HAP-1 (cell line): ENCODE data around the gene ATAT1.

Experiments used
- DNase-seq, 2 experiments: peaks; one replicate each; pipeline ENCODE4 v3.0.0-alpha.2; 2016 to 2020; ENCODE audit warnings: low spot score in 2 of 2
- H3K27me3 ChIP-seq: fragments of 250-450 bp; sonication (Bioruptor Pico); 2 replicates; pipeline ENCODE4 v1.5.1; 2020; ENCODE audit warnings: low read depth, mild to moderate bottlenecking, moderate library complexity
- H3K36me3 ChIP-seq: fragments of 250-450 bp; sonication (Bioruptor Pico); replicated peaks from 2 replicates; pipeline ENCODE4 v1.5.1; 2020; ENCODE audit warnings: mild to moderate bottlenecking
- H3K4me1 ChIP-seq: fragments of 250-450 bp; sonication (Bioruptor Pico); 2 replicates; pipeline ENCODE4 v1.5.1; 2020; ENCODE audit warnings: mild to moderate bottlenecking
- H3K4me3 ChIP-seq: fragments of 250-450 bp; sonication (Bioruptor Pico); 2 replicates; pipeline ENCODE4 v1.5.1; 2020; ENCODE audit warnings: mild to moderate bottlenecking, moderate library complexity
- H3K9me3 ChIP-seq: fragments of 250-450 bp; sonication (Bioruptor Pico); 2 replicates; pipeline ENCODE4 v1.5.1; 2020; ENCODE audit warnings: mild to moderate bottlenecking, moderate library complexity
- in situ Hi-C: fragments of 300-500 bp; cut with MboI; formaldehyde crosslinking; loops from 3 replicates; pipeline ENCODE4 v1.14.3; 2020; ENCODE audit warnings: low sequenced_read_pairs, inconsistent platforms, mixed read lengths

ATAT1 gene

GRCh38 chr6:30601815-30602641 is 24.6 kb upstream of the ATAT1 start:
- no peak overlapping the region for H3K4me3 ChIP-seq
- no peaks in the 10 kb centered on the region for H3K9me3 ChIP-seq
- H3K36me3 ChIP-seq: peaks cover 70% of the 10 kb centered on the region
- in situ Hi-C loops: no loop called here
- no peaks in the 10 kb centered on the region for H3K27me3 ChIP-seq
- H3K4me1 ChIP-seq: no peaks in the 10 kb centered on the region
- no peak for DNase-seq

DNA sequence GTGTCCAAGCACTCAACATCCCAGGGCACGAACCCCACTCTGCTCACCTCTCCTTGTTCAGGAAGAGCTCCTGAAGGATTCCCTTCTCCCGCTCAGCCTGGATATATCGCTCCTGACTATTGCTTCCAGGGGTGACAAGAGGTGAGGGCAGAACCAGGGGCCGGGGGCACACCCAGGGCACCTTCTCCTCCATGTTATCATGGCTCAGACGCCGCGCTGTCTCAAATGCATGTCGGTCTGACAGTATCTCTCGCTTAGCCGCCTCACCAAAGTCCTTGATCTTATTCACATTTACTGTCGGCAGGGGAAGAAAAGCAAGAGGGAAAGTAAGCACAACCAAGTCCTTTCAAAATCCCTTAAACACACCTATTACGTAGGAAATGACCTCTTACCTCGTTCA is 22.7 kb upstream of the ATAT1 start:
- peaks cover 90% of the 10 kb centered on the region for H3K36me3 ChIP-seq
- H3K4me3 ChIP-seq: no peak overlapping the region
- in situ Hi-C loops: no loop called here

GRCh38 chr6:30610065-30610464 is 16.6 kb upstream of the ATAT1 start:
- in situ Hi-C loops: no loop called here
- H3K4me3 ChIP-seq: no peak overlapping the region
- H3K27me3 ChIP-seq: no peaks in the 10 kb centered on the region
- H3K9me3 ChIP-seq: no peaks in the 10 kb centered on the region
- peaks cover 27% of the 10 kb centered on the region for H3K4me1 ChIP-seq
- H3K36me3 ChIP-seq: peaks cover 89% of the 10 kb centered on the region
- no peak for DNase-seq

More for the DNA sequence above, 22.7 kb upstream of the ATAT1 start:
- Histone ChIP-seq H3K4me1 (no peaks in the 10 kb centered on the region), H3K27me3 (no peaks in the 10 kb centered on the region), H3K9me3 (no peaks in the 10 kb centered on the region)
- no peak for DNase-seq

- in situ Hi-C loops: no loop called here
- no peaks in the 10 kb centered on the region for H3K9me3 ChIP-seq
- H3K27me3 ChIP-seq: no peaks in the 10 kb centered on the region
- DNase-seq: no peak
- H3K4me1 ChIP-seq: peaks cover 27% of the 10 kb centered on the region
- peaks cover 81% of the 10 kb centered on the region for H3K36me3 ChIP-seq
- no peak overlapping the region for H3K4me3 ChIP-seq
Measured at GRCh38 chr6:30611150-30611855, 15.4 kb upstream of the ATAT1 start.

GRCh38 chr6:30611856-30612194 is 14.8 kb upstream of the ATAT1 start:
- no peak for DNase-seq
- peaks cover 81% of the 10 kb centered on the region for H3K36me3 ChIP-seq
- no peaks in the 10 kb centered on the region for H3K9me3 ChIP-seq
- in situ Hi-C loops: no loop called here
- H3K4me3 ChIP-seq: no peak overlapping the region
- H3K27me3 ChIP-seq: no peaks in the 10 kb centered on the region
- peaks cover 27% of the 10 kb centered on the region for H3K4me1 ChIP-seq

- H3K9me3 ChIP-seq: no peaks in the 10 kb centered on the region
- no peak for DNase-seq
- H3K4me1 ChIP-seq: peaks cover 27% of the 10 kb centered on the region
- no peaks in the 10 kb centered on the region for H3K27me3 ChIP-seq
- peaks cover 79% of the 10 kb centered on the region for H3K36me3 ChIP-seq
- H3K4me3 ChIP-seq: no peak overlapping the region
- in situ Hi-C loops: no loop called here
Measured at GRCh38 chr6:30612213-30612612, 14.5 kb upstream of the ATAT1 start.

GRCh38 chr6:30612687-30613248 is 13.9 kb upstream of the ATAT1 start:
- in situ Hi-C loops: no loop called here
- H3K9me3 ChIP-seq: no peaks in the 10 kb centered on the region
- peaks cover 27% of the 10 kb centered on the region for H3K4me1 ChIP-seq
- no peaks in the 10 kb centered on the region for H3K27me3 ChIP-seq
- DNase-seq: no peak
- H3K4me3 ChIP-seq: no peak overlapping the region
- H3K36me3 ChIP-seq: peaks cover 74% of the 10 kb centered on the region

- no peak for DNase-seq
- Histone ChIP-seq H3K27me3 (no peaks in the 10 kb centered on the region), H3K4me3 (no peak overlapping the region), H3K9me3 (no peaks in the 10 kb centered on the region), H3K36me3 (peaks cover 67% of the 10 kb centered on the region), H3K4me1 (peaks cover 27% of the 10 kb centered on the region)
- in situ Hi-C loops: no loop called here
Measured at GRCh38 chr6:30613251-30614043, 13.2 kb upstream of the ATAT1 start.

DNA sequence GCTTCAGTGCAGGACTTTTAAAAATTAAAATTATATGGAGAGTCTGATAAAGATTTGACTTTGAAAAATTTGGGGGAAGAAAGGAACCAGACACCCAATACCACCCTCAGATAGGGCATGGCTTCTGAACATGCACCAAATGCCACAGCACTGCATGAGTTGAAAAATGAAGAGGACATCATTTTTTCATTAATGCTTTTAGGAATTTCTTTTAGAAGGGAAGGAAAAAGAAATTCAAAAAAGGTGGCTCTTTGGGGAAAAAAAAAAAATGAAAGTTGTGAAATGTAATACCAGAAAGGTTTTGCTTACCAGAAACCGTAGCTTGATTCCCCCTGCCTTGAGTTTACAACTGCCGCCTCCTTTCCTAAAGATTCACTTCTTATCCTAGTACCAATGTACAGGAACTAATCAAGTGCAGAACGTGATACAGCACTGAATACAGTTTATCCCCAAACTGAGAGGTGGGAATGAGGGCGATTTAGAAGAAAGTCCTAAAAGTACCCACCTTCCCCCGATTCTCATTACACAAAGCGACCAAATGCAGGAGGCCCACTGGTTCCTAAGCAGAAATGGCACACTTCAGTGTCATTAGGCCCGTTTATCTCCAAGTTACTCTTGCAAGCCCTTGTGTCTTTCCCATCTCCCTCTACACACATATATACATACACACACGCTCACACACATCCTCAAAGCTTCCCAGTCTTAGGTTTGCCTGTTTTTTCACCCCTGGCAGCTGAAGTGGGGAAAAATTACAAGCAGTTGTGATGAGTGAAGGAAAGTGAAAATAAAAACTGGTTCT is 12.4 kb upstream of the ATAT1 start:
- DNase-seq: no peak
- Histone ChIP-seq H3K27me3 (no peaks in the 10 kb centered on the region), H3K4me3 (peak overlapping the region; percentile 99), H3K4me1 (peaks cover 32% of the 10 kb centered on the region), H3K9me3 (no peaks in the 10 kb centered on the region), H3K36me3 (peaks cover 63% of the 10 kb centered on the region)
- in situ Hi-C loops: no loop called here

GRCh38 chr6:30614843-30615218 is 11.8 kb upstream of the ATAT1 start:
- in situ Hi-C loops: loop anchor here (5.0 kb wide), 1 partner anchor 107 kb away; the partner anchor contains the start of gene TUBB
- Histone ChIP-seq H3K4me1 (peaks cover 32% of the 10 kb centered on the region), H3K9me3 (no peaks in the 10 kb centered on the region), H3K36me3 (peaks cover 63% of the 10 kb centered on the region), H3K27me3 (no peaks in the 10 kb centered on the region), H3K4me3 (peak overlapping the region; percentile 99)
- DNase-seq: peak; percentile 92 to 93

DNA sequence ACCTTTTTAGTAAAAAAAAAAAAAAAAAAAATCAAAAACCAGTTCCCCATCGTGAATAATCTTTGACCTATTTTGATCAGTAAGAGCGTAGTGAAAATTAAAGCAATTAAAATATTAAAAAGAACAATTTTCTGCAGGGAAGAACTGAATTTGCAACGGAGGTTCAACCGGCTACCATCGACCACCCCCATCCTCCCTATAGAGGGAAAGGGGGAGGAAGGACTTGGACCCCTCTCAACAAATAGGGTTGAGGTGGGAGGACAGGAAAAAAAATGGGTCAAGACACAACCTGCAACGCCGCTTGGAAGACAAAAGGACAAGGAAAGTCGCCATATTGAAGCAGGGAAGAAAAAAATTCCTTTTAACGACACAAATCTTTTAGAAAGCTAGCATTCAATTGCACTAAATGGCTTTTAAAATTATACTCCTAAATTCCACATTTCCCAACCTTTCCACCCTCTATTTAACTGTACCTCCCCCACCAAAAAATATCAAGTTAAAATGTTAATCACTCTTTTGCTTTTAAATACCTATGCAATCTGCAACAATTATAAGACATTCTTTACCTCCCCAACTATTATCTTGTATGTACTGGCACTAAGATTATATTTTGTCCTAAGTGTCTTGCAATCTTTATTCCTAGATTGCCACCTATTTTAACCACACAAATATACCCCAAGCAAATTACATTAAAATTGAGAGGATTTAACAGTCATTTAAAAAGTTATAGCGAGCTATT is 11.3 kb upstream of the ATAT1 start:
- Histone ChIP-seq H3K4me3 (peak overlapping the region; percentile 99), H3K9me3 (no peaks in the 10 kb centered on the region), H3K36me3 (peaks cover 63% of the 10 kb centered on the region), H3K27me3 (no peaks in the 10 kb centered on the region), H3K4me1 (peaks cover 32% of the 10 kb centered on the region)
- peak; percentile 82 to 94 for DNase-seq
- in situ Hi-C loops: loop anchor here (5.0 kb wide), 1 partner anchor 107 kb away; the partner anchor contains the start of gene TUBB

- Histone ChIP-seq H3K4me1 (peaks cover 32% of the 10 kb centered on the region), H3K9me3 (no peaks in the 10 kb centered on the region), H3K36me3 (peaks cover 65% of the 10 kb centered on the region), H3K4me3 (peak overlapping the region; percentile 99), H3K27me3 (no peaks in the 10 kb centered on the region)
- in situ Hi-C loops: loop anchor here (5.0 kb wide), 1 partner anchor 106 kb away; the partner anchor contains the start of gene TUBB
- DNase-seq: peak; percentile 42 to 58
Measured at GRCh38 chr6:30615958-30616810, 10.5 kb upstream of the ATAT1 start.
